ENCODE data around the gene HERC2. TPM values are rescaled to one million over a fixed set of nuclear protein-coding genes. Genes with fewer than 3 reads are reported as not detected.
"Not testable (repeated sequence)": the region's sequence is repeated elsewhere in the genome, so short reads cannot be mapped to it uniquely, and the experiment has no call there.

The HERC2 gene
- total RNA-seq, 1 donor from 2014 or later: 86.2 TPM

DNA sequence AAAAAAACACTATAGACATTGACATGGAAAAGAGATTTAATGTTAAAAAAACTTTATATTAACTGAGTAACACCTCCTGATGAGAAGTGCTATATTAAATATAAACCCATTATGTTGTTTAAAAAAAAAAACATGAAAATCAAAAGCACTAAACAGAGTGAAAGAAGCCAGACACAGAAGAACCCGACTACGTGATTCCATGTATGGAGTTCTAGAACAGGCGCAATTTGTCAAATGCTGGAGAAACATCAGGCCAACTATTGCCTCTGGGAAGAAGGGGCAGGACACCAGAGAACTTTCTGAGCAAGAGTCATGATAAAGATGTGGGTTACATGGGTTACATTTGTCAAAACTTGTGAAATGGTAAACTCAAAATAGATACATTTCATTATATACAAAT, 24.5 kb downstream of the HERC2 start:
- not testable (repeated sequence) for H3K27ac Mint-ChIP-seq; H3K27me3 Mint-ChIP-seq; DNase-seq (ENCODE audit: low spot score, unreplicated experiment); H3K36me3 Mint-ChIP-seq (ENCODE audit: insufficient read depth); H3K9me3 Mint-ChIP-seq (ENCODE audit: low read depth); H3K4me3 Mint-ChIP-seq (ENCODE audit: low read depth)
- H3K4me1 Mint-ChIP-seq (ENCODE audit: low read depth): peaks cover 14% of the 10 kb centered on the region

DNA sequence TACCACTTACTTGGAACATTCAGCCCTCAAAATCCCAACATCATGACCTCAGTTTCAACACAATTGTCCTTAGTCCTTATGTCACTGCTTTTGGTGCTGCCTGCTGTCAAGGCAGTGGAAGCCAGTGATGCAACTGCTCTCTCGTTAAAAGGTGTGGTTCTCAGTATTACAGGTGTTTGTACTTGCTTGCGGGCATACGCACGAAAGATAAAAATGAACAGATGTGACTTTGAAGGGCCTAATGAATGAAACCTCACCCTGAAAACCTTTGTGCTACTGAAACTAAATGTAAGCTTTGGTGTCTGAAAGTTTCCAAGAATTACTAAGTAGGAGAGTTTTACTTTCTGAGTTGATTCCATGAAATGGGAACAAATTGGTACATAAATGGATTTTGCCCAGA, 25.2 kb downstream of the HERC2 start:
- not testable (repeated sequence) for DNase-seq (ENCODE audit: low spot score, unreplicated experiment); H3K27ac Mint-ChIP-seq; H3K9me3 Mint-ChIP-seq (ENCODE audit: low read depth); H3K4me3 Mint-ChIP-seq (ENCODE audit: low read depth); H3K27me3 Mint-ChIP-seq
- peaks cover 14% of the 10 kb centered on the region for H3K4me1 Mint-ChIP-seq (ENCODE audit: low read depth)
- peaks cover 11% of the 10 kb centered on the region for H3K36me3 Mint-ChIP-seq (ENCODE audit: insufficient read depth)

DNA sequence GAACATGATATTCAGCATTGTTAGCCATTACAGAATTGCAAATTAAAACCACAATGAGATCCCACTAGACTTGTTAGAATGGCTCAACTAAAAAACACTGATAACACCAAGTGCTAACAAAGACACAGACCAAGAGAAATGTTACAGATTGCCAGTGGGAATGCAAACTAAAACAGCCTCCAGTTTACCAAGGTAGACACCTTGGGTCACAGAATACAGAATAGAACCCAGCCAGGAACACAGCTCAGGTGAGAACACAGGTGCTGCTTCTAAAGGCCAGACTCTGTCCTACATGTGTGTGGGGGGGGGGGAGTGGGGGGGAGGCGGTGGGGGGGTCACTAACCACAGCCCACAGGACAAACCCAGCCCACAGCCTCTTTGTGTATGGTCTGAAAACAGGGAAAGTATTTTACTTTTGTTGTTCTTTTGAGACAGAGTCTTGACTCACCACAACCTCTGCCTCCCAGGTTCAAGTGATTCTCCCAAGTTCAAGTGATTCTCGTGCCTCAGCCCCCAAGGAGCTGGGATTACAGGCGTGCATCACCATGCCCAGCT, 26.9 kb downstream of the HERC2 start:
- not testable (repeated sequence) for H3K4me3 Mint-ChIP-seq (ENCODE audit: low read depth); H3K9me3 Mint-ChIP-seq (ENCODE audit: low read depth); DNase-seq (ENCODE audit: low spot score, unreplicated experiment); H3K27me3 Mint-ChIP-seq
- Mint-ChIP-seq H3K27ac (peak overlapping the region; percentile 80), H3K4me1 (ENCODE audit: low read depth) (peaks cover 19% of the 10 kb centered on the region), H3K36me3 (ENCODE audit: insufficient read depth) (peaks cover 22% of the 10 kb centered on the region)

DNA sequence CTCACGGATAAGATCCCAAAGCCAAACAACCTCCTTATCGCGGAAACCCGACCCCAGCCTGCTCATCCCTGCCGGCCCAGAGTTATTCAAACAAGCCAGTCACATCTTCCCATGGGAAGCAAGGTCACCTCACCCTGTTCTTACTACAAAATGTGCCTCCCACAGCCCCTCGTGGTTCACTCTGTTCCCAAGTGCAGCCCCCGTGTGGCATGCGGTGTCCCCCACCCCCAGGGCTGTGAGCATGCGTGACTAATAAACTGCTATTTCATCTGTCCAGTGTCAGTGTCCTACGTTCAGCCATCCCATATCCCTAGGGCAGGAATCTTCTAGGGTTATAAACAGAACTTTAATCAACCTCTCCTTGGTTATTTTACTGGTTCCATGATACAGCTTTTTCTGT, 27.4 kb downstream of the HERC2 start:
- H3K4me3 Mint-ChIP-seq (ENCODE audit: low read depth); DNase-seq (ENCODE audit: low spot score, unreplicated experiment); H3K9me3 Mint-ChIP-seq (ENCODE audit: low read depth); H3K27me3 Mint-ChIP-seq: not testable (repeated sequence)
- peak overlapping the region; percentile 80 for H3K27ac Mint-ChIP-seq
- peaks cover 19% of the 10 kb centered on the region for H3K4me1 Mint-ChIP-seq (ENCODE audit: low read depth)
- peaks cover 28% of the 10 kb centered on the region for H3K36me3 Mint-ChIP-seq (ENCODE audit: insufficient read depth)

DNA sequence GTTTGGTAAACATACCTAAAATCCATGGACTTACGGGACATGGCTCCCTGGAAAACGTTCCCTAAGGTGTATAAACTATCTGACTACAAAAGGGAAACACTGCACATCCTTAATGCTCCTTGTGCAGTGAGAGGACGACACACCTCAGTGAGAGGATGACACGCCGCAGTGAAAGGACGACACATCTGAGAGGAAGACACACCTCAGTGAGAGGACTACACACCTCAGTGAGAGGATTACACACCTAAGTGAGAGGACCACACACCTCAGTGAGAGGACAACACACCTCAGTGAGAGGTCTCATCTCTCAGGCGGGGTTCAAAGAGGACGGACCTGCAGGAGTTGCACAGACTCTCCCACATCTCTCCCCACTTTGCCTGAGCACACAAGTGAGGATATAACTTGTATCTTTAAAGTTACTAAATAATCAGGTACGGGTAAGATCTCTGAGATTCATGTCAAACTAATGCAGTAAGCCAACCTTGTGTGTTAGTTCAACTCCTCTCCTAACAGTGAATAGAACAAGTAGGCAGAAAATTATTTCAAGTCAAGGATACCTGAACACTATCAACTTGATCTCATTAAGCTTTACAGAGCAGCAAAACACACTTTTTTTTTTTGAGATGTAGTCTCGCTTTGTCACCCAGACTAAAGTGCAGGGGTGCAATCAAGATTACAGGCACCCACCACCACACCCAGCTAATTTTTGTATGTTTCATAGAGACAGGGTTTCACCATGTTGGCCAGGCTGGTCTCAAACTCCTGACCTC, 32.1 kb downstream of the HERC2 start:
- peaks cover 42% of the 10 kb centered on the region for H3K4me1 Mint-ChIP-seq (ENCODE audit: low read depth)
- H3K9me3 Mint-ChIP-seq (ENCODE audit: low read depth): peaks cover 10% of the 10 kb centered on the region
- H3K36me3 Mint-ChIP-seq (ENCODE audit: insufficient read depth): peaks cover 42% of the 10 kb centered on the region
- no peaks in the 10 kb centered on the region for H3K27me3 Mint-ChIP-seq
- TF ChIP-seq, protein P1, sequence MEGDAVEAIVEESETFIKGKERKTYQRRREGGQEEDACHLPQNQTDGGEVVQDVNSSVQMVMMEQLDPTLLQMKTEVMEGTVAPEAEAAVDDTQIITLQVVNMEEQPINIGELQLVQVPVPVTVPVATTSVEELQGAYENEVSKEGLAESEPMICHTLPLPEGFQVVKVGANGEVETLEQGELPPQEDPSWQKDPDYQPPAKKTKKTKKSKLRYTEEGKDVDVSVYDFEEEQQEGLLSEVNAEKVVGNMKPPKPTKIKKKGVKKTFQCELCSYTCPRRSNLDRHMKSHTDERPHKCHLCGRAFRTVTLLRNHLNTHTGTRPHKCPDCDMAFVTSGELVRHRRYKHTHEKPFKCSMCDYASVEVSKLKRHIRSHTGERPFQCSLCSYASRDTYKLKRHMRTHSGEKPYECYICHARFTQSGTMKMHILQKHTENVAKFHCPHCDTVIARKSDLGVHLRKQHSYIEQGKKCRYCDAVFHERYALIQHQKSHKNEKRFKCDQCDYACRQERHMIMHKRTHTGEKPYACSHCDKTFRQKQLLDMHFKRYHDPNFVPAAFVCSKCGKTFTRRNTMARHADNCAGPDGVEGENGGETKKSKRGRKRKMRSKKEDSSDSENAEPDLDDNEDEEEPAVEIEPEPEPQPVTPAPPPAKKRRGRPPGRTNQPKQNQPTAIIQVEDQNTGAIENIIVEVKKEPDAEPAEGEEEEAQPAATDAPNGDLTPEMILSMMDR (IDR thresholded peaks at IDR 0.05; ENCODE audit: unreplicated experiment): no peak
- H3K4me3 Mint-ChIP-seq (ENCODE audit: low read depth): no peak overlapping the region
- no peak for DNase-seq (ENCODE audit: low spot score, unreplicated experiment)
- no peak overlapping the region for H3K27ac Mint-ChIP-seq

DNA sequence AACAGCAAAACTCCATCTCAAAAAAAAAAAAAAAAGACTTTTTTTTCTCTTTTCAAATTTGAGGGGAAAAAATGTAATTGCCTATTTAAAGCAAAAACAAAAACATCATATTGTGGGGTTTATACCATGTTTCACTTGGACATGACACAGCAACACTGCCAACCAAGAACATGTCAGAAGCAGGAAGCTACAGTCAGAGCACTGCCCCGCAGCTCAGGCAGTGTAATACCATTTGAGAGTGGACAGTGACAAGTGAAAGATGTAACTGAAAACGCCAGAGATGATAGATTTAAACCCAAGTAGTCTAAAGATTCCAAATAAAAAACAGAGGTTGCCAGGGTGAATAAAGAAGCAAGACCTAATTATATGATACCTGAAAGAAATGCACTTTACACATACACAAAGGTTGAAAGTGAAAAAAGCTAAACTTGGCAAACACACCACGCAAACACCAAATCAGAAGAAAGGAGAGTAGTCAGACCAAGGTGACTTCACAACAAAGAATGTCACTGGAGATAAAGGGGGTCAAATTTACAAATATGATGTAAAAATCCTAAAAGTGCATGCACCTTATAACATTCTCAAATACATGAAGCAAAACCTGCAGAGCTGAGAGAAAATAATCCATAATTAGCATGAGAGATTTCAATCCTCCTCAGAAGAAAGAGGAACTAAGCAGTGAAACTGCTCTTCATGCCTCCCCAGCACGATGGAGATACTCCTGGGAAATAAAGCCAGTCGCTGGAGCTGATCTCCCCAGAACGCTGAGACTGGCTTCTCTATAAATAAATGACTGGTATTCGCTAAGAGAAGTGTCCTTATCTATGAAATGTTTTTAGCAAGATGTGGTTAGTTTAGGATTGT, 32.9 kb downstream of the HERC2 start:
- not testable (repeated sequence) for H3K4me3 Mint-ChIP-seq (ENCODE audit: low read depth); H3K27me3 Mint-ChIP-seq; DNase-seq (ENCODE audit: low spot score, unreplicated experiment); H3K27ac Mint-ChIP-seq
- Mint-ChIP-seq H3K4me1 (ENCODE audit: low read depth) (peaks cover 39% of the 10 kb centered on the region), H3K36me3 (ENCODE audit: insufficient read depth) (peaks cover 42% of the 10 kb centered on the region), H3K9me3 (ENCODE audit: low read depth) (peaks cover 10% of the 10 kb centered on the region)

DNA sequence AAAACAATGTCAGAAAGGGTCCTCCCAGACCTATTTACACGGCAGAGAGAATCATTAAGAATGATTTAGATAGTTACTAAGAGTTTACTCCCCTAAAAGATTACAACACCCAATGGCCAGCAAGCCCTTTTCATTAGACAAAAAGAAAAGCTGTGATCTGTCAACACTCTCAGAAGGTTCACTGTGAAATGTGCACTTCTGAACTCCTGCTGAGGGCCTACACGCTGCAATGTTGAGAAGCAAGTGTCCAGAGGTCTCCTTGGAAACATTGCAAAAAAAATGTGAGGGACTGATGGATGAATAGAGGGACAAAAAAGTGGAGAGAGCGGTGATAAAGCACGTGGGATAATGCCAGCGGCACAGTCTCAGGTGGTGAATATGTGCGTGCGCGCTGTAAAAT, 35.3 kb downstream of the HERC2 start:
- peaks cover 33% of the 10 kb centered on the region for H3K4me1 Mint-ChIP-seq (ENCODE audit: low read depth)
- not testable (repeated sequence) for H3K27me3 Mint-ChIP-seq; DNase-seq (ENCODE audit: low spot score, unreplicated experiment)
- H3K36me3 Mint-ChIP-seq (ENCODE audit: insufficient read depth): peaks cover 41% of the 10 kb centered on the region
- H3K27ac Mint-ChIP-seq: peak overlapping the region; percentile 65
- peaks cover 10% of the 10 kb centered on the region for H3K9me3 Mint-ChIP-seq (ENCODE audit: low read depth)
- peak overlapping the region; percentile 1 for H3K4me3 Mint-ChIP-seq (ENCODE audit: low read depth)

DNA sequence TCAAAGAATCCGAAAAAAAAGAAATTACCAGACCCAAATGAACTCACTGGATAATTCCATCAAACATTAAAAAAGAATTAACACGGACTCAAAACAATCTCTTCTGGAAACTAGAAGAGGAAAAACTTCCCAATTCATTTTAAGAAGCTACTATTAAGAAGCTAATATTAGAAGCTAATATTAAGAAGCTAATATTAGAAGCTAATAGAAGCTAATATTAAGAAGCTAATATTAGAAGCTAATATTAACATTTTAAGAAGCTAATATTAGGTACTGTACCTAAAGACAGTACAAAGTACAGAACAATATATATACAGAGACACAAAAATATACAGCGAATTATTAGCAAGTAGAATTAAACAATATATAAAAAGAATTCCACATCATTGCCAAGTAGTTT, 35.9 kb downstream of the HERC2 start:
- no peak for DNase-seq (ENCODE audit: low spot score, unreplicated experiment)
- Mint-ChIP-seq H3K27me3 (no peaks in the 10 kb centered on the region), H3K27ac (no peak overlapping the region), H3K36me3 (ENCODE audit: insufficient read depth) (peaks cover 39% of the 10 kb centered on the region), H3K9me3 (ENCODE audit: low read depth) (peaks cover 10% of the 10 kb centered on the region), H3K4me1 (ENCODE audit: low read depth) (peaks cover 32% of the 10 kb centered on the region), H3K4me3 (ENCODE audit: low read depth) (no peak overlapping the region)
- TF ChIP-seq, protein P1 (IDR thresholded peaks at IDR 0.05; ENCODE audit: unreplicated experiment): no peak
